HG02884 (cell line): Measurements from ENCODE around the gene SH2D4B.

Source experiments
- ATAC-seq: cut with Tn5 transposase; IDR thresholded peaks from one replicate; pipeline ENCODE4 v1.9.1; 2021; ENCODE audit warnings: mild to moderate bottlenecking, moderate library complexity; ENCODE audit not compliant: unreplicated experiment

SH2D4B gene

DNA sequence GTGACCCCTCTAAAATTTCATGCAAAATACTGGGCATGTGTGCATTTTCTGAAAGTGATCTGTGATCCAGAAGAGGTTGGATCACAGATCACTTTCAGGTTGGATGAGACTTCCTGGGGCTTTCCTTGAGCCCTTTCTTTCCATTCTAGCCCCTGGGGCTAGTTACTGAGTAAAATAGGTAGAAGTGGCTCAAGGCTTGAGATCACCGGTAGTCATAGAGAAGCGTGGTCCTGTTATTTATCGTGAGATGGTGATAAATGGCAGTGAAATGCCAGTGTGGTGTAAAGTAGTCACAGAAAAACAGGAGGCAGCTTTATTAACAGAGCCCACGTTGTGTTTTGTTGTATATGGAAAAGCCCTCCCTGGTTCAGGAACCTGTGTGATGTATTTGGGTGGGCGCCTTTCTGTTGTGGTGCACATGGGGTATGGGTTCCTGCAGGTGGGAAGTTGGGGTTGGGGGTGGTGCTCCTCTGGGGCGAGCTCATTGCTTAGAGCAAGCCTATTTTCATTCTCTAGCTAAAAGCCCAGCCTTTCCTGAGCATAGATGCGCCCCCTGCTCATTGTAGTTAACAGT lies 34.0 kb upstream of the SH2D4B start:
- no peak for ATAC-seq

GRCh38 chr10:80504158-80504811 lies 33.4 kb upstream of the SH2D4B start:
- ATAC-seq = no peak

GRCh38 chr10:80504897-80505465 lies 32.7 kb upstream of the SH2D4B start:
- ATAC-seq = no peak

DNA sequence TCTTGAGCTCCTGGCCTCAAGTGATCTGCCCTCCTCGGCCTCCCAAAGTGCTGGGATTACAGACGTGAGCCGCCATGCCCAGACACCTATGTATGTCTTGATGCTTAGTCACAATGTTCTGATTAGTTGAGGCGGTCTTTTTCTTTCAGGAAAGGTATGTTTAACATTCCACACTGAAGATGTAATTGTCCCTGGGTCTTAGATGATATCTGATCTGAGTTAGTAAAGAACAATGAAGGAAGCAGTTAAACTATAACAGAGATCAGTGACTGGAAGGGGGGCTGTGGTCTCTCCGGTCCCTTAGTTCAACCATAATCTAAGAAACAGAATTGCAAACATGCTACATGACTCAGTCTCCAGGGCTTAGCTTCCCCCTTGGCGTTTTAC lies 31.5 kb upstream of the SH2D4B start:
- no peak for ATAC-seq

- no peak for ATAC-seq
Observed at GRCh38 chr10:80506836-80507487, 30.7 kb upstream of the SH2D4B start.

GRCh38 chr10:80509108-80509402 lies 28.6 kb upstream of the SH2D4B start:
- ATAC-seq = no peak

DNA sequence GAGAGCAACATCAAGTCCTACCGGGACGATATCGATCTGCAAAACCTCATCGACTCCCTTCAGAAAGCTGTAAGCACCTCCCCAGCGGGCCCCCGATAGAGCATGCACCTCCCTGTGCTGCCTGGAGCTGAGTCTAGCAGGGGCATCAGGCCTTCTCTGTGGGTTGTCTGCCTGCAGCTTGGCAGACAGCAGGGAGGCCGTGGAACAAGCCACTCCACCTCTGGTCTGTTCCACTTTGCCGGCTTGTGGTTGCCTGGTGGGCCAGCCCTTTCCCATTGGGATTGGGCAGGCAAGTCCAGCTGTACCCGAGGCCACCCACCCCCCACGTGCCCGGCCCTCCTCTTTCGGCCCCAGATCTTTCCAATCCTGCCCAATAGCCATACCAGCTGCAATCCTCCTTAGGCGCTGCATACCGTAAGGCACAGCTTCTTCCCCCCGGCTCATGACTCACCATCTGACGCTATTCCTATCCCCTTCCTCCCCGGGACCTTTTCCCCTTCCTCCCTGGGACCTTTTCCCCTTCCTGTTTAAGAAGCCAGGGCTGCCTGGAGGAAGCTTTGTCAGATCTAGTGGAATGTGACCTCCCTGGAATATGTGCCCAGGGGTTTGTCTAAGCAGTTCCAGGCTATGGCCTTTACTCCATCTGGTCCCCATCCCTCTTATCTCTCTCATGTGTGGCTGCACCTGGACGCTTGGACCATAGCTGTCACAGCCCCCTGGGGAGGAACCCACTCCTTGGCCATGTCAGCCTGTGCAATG lies 28.1 kb upstream of the SH2D4B start:
- no peak for ATAC-seq

DNA sequence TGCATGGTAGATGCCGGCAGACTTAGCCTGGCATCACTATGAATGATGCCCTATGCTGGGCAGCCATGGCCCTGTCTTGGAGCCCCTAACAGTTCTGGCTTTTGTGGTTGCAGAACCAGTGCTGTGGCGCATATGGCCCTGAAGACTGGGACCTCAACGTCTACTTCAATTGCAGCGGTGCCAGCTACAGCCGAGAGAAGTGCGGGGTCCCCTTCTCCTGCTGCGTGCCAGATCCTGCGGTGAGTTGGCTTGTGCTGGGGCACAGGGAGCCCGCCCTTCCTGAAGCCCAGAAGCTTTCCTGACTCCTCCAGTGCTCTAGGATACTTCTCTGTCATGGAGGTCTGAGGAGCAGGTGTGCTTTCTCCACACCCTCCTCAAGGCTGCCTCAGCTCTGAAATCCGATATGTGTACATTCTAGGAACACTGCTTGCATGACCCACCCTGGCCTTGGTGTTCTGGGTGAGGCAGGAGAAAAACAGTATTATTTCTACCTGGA lies 25.6 kb upstream of the SH2D4B start:
- ATAC-seq = no peak

DNA sequence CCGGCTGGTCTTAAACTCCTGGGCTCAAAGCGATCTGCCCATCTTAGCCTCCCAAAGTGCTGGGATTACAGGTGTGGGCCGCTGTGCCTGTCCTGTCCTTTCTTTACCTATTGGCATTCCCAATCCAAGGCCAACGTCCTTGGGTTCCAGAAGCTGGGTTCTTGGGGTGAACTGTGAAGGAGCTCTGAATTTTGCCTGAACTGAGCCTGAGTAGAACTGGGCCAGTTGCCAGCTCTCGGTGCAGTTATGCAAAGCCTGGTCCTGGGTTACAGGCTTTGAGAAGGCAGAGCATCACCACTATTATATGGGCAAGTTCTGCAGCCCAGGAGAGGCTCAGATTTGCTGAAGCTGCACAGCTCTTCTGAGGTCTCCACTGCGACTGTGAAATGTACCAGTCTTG lies 24.6 kb upstream of the SH2D4B start:
- no peak for ATAC-seq

- ATAC-seq = no peak
Observed at GRCh38 chr10:80515511-80515910, 22.2 kb upstream of the SH2D4B start.

GRCh38 chr10:80515941-80516340 lies 21.8 kb upstream of the SH2D4B start:
- no peak for ATAC-seq

- no peak for ATAC-seq
Observed at GRCh38 chr10:80516506-80517075, 21.1 kb upstream of the SH2D4B start.

- no peak for ATAC-seq
Observed at GRCh38 chr10:80517416-80518142, 20.1 kb upstream of the SH2D4B start.

DNA sequence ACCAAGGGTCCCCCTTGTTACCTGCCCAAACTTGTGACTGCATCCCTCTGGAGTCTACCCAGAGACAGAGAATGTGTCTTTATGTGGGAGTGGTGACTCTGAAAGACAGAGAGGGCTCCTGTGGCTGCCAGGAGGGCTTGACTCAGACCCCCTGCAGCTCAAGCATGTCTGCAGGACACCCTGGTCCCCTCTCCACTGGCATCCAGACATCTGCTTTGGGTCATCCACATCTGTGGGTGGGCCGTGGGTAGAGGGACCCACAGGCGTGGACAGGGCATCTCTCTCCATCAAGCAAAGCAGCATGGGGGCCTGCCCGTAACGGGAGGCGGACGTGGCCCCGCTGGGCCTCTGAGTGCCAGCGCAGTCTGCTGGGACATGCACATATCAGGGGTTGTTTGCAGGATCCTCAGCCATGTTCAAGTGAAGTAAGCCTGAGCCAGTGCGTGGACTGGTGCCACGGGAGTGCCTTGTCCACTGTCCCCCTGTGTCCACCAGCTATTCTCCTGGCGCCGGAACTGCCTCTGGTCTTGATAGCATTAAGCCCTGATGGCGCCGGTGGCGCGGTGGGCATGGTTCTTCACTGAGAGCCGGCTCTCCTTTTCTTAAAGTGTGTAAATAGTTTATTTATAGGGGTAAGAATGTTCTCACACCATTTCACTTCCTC lies 19.4 kb upstream of the SH2D4B start:
- no peak for ATAC-seq

DNA sequence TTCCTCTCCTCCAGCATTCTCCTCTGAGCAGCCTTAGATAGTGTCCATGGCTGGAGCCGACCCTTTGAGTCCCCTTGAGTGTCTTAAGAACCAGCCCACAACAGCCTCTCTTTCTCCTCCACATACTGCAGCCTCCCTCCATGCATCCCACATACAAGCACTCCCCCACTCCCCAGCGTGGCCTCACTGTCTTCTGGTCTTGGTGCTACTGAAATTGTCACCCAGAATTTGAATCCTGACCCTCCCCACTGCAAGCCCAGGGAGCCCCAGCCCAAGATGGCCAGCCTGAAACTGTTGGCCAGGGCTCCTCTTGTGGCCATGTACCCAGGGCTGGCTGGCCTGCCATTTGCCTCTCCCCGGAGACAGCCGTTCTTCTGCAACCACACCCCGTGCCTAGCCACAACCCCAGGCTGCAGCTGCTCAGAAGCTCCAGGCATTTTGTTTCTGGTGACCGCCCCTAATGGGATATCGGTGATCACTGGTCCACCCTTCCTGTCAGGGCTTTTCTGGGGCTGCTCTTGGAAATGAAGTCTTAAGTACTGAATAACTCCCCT lies 18.8 kb upstream of the SH2D4B start:
- no peak for ATAC-seq

DNA sequence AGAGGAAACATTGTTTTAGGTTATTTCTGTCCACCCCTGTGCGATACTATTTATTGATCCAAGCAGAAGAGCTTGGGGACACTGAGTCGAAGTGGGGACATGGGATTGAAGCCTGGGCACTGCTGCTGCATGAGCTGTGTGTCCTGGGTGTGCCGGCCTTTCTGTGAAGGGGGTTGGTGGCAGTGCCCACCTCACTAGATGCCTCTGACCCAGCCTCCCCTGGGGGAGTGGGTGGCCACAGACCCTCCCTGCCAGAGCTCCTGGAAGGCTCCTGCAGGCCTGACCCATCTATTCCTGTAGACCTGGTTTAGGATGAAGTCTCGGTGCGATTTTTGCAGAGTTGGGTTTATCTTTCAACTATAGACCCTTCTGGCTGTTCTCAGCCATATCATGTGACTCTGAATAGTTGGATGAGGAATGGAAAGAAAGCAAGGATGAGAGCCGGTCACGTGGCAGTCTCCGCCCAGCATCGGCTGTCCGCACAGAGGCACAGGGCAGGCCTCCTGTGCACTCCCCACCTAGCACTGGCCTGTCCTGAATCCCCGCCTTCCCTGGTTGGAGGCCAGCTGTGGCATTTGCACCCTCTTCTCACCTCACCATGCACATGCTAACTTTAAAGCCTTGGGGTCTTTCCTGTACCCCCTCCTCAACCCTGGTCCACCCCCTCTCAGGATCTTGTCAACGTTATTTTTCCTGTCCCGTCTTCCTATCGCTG lies 17.6 kb upstream of the SH2D4B start:
- ATAC-seq = no peak

DNA sequence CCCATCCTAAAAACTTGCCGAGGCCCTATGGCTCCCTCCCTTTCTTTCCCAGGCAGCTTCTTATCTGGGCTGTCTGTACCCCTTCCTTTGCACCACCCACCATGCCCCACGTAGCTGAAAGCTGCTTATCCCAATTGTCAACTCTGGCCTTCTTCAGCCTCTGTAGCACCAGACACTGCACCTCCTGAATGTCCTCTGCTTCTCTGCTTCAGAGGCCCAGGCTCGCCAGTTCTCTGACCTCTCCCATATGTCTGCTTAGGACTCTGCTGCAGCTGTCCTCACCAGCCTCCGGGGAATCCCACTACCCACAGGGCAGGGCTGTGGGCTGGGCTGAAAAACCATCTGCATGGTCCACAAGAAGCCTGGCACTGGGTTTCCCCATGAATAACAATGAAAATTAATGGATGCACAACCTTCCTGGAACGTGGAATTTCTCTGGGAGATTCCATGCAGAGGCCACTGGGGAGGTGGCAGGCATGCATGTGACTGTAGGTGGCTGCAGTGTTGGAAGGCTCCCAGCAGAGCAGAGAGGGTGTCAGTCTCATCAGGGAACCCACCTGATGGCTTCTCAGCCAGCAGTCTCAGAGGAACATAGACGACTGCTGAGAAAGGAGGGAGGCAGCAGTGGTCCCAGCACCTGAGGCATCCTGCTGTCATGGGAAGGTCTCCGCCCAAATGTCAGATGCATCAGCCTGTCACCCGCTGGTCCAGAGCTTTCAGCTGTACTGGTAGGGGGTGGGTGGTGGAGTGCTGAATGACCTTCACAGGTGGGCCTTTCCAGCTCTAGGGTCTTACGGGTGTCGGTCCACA lies 16.8 kb upstream of the SH2D4B start:
- no peak for ATAC-seq

- no peak for ATAC-seq
Observed at GRCh38 chr10:80522756-80523363, 14.8 kb upstream of the SH2D4B start.
